HG03575 (cell line): ENCODE results near the gene FAM234B.
"Not testable (repeated sequence)": the region's sequence is repeated elsewhere in the genome, so short reads cannot be mapped to it uniquely, and the experiment has no call there.

Source experiments
- ATAC-seq: cut with Tn5 transposase; IDR thresholded peaks from one replicate; pipeline ENCODE4 v1.9.1; 2021; ENCODE audit not compliant: unreplicated experiment, insufficient number of reproducible peaks, low FRiP score; ENCODE audit errors: extremely low read depth

FAM234B gene

DNA sequence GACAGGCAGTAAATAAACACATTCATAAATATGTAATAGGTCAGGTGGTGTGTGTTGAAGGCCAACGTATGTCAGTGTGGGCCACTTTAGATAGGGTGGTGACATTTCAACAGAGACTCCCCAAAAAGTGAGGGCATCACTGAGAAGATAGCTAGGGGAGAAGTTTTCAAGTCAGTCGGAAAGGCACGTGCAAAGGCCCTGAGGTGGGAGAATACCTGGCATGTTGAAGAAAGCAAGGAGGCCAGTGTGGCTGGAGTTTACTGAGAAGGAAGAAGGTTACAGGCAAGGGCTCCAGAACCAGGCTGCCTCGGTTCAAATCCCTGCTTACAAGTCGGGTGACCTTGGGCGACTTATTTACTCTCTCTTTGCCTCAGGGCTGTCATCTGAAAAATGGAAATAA is 33.1 kb upstream of the FAM234B start:
- no peak for ATAC-seq

DNA sequence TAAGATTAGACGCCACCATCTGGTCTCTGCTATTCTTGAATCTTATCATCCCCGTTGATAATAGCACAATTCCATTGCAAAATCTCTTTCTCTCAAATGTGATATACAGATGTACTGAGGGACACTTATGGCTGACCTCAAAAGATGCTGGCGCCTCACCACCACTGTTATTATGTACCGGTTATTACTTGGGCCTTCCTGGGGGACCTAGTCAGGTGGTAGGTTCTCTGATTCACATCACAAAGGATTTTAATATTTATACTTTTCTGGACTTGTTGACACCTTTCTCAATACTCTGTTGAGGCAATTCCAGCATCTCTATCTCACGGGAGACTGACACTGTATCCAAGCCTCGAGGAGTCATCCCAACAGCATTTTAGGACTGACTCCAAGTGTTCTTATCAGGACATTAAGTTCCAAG is 21.3 kb upstream of the FAM234B start:
- no peak for ATAC-seq

DNA sequence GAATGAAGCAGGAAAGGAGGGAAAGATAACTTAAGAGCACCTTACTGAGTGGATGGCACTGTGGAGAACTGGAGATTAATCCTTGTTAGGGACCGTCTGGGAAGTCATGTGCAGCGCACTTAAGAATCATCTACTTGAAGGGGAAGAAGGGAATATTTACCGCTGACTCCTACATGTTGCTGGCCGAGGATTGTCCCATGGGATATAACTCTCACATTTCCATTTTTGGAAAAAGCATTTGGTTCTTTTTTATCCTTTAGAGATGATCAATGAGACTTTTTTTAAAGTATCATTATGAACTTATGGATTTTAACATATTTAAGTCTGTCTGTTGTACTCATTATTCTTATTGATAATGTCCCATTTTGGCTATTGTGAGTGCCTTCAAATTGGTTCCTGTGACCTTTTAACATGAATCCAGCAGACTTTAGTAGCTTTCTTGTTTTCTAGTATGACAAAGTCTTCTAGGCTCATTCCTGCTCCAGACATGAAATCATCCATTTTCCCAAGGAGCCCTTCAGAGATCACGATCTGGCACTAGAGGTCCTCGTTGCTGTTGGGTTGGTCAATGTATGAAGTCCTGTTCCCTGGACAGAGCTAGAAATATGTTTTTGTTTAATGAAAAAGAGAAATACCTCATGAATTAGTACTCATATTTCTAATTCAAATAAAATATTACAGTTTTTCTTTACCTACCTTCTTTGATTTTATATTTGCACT is 20.2 kb upstream of the FAM234B start:
- ATAC-seq = no peak

DNA sequence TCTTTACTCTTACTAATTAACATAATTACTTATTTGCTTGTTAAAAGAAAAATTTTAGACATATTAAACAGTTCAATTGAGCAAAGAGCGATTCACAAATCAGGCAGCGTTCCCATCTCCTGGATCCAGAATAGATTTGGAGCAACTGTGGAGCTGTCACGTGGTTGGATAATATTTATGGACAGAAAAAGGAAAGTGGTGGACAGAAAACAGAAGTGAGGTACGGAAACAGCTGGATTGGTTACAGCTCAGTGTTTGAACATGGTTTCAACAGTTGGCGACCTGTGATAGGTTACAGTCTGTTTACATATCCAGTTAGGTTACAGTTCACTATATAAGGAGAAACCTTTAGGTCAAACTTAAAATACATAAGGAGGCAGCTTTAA is 19.7 kb upstream of the FAM234B start:
- ATAC-seq = no peak

DNA sequence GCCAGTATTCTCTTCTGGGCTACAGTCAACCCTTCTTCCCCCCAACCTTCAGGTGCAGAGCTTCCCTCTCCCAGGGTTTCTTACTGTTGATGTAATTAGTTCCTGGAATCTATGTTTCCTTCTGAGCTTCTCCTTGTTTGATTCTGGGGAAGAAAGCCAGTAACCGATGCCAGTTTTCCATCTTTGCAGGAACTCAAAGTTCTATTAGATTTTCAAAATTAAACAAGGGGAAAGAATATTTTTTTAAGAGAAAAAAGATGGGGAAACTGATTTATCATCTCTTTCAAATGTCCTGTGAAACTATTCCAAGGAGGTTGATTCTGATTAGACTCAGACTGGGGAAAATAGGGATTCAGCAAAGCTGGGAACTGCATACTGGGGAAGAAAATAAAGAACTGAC is 17.9 kb upstream of the FAM234B start:
- no peak for ATAC-seq

DNA sequence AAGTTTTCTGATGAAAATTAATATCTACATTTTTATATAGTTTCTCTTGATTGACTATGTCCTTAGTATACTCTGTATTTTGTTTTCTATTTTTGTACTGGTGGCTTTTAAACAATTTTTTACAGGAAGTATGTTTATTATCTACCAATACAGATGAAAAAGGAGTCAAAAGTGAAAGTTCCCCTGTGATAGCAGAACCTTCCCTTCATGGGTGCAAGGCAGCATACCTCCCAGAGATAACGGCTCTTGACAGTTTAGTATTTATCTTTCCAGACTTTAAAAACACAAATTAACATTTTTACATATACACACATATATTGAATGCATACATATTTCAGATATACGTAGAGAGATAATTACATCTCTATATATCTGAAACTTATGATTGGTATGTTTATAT is 17.1 kb upstream of the FAM234B start:
- ATAC-seq = no peak

DNA sequence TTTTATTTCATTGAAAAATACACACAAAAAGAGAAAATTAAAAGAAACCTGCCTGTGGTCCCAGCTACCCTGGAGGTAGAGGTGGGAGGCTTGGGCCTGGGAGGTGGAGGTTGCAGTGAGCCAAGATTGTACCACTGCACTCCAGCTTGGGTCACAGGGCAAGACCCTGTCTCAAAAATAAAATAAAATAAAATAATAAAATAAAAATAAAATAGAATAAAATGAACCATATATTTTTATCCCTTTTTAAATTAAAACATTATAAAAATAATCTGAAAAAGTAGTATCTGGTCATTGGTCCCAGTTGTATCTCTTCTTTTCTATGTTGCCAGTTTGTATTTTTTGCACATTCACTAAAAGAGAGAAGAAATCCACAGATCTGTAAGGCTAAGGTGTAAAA is 16.7 kb upstream of the FAM234B start:
- no peak for ATAC-seq

DNA sequence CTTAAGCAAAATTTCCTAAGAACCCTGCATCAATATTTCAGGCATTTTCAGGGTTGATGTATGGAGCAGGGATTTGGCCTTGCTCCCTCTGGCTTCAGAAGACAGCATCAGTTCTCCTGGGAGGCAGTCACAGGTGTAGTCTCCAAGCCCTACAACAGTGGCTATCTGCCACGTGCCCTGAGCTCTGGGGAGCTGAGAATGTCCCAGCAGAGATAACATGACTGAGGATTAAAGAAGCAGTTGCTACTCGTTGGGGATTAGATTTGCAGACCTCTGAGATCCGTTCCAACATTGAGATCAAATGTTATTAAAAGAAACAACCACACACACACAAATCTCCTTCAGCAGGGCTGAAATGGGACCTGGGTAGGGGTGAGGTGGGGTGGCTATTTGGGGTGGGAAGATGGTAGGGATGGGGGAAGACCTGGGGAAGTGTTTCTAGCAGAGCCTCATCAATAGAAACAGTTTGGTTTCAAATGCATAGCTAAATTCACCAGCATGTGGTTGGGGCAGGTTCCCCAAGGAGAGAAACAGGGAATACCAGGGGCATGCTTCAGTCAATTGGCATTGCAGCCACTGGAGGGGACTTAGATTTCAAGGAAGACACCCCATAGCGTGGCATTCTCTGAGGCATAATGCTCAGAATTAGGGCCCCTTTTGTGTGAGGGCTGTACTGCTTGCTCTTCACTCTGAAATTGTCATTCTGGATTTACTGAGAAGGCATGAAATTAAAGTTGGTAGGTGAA is 15.2 kb upstream of the FAM234B start:
- ATAC-seq = no peak

DNA sequence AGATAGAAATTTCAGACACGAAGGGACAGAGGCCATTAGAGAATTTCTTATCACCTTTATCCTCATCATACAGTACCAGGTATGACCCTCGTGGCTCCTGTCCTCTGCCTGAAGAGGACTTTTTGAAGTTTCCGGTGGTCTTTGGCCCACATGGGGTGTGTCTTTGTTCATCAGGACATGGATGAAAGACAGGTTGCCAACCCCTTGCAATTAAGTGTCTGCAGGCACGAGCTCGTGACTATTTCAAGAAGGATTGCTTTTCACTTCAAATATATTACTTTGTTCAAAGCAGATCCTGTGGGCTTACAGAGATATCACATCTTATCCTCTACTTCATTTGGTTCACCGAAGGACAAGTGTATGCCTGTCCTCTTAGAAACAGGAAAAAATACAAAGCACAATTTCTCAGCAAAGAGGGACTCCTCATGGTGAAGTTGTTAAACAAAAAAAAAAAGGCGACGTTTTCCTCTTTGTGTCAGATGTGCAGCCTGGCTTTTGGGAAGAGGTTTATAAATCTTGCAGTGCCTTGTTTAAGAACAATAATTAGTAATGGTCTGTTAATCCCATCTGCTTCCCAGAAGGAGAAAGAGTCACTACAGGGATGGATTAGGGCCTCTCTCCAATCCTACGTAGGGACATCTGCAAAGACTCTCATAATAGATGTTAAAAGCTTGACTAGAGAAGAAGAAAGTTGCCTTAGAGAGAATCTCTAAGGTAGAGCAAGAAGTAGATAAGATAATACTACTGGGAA is 13.5 kb upstream of the FAM234B start:
- no peak for ATAC-seq

DNA sequence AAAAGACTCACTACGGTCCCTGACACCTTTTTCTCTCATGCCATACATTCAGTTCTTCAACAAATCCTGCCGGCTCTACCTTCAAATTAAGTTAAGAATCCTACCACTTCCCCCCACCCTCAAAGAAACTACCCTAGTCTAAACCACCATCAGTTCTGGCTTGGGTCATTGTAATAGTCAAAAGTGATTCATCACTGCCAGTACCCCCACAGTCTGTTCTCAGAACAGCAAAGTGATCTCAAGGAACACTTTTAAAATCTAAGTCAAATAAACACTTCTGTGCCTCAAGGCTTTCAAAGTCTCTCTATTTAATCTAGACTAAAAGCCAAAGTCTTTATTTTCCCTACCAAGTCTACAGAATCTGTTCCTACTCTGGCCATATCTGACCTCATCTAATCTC is 12.0 kb upstream of the FAM234B start:
- ATAC-seq = no peak

DNA sequence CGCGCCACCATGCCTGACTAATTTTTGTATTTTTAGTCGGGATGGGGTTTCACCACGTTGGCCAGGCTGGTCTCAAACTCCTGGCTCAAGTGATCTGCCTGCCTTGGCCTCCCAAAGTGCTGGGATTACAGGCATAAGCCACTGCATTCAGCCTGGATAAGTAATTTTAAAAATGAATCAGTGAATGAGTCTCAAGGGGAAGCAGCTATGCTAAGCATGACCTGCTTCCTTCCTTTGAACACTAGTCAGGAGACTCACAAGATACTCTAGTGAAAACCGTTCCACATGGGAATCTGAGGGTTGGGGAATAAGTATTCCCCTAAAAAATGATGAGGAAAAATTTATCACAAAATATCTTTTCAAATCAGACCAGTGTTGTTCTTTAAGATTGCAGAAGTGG is 10.7 kb upstream of the FAM234B start:
- ATAC-seq = no peak

DNA sequence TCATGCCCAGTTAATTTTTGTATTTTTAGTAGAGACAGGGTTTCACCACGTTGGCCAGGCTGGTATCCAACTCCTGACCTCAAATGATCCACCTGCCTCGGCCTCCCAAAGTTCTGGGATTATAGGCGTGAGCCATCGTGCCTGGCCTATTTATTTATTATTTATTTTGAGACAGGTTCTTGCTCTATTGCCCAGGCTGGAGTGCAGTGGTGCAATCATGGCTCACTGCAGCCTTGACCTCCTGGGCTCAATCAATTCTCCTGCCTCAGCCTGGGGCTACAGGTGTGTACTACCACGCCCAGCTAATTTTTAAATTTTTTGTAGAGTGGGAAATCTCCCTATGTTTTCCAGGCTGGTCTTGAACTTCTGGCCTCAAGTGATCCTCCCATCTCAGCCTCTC is 8.8 kb upstream of the FAM234B start:
- ATAC-seq = not testable (repeated sequence)

DNA sequence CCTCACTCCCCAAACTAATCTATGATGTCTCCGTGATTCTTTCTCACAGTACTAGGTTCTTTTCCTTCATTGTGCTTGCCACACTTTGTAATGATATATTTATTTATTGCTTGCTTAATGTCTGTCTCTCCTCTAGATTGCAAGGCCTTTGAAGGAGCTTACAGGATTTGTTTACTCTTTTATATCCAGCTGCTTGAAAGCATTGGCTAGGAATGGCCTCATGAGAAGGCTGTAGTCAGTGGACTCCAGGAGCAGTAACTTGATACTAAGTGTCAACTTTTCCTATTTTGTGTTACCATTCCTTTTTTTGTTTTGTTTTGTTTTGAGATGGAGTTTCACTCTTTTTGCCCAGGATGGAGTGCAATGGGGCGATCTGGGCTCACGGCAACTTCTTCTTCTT is 7.3 kb upstream of the FAM234B start:
- no peak for ATAC-seq

DNA sequence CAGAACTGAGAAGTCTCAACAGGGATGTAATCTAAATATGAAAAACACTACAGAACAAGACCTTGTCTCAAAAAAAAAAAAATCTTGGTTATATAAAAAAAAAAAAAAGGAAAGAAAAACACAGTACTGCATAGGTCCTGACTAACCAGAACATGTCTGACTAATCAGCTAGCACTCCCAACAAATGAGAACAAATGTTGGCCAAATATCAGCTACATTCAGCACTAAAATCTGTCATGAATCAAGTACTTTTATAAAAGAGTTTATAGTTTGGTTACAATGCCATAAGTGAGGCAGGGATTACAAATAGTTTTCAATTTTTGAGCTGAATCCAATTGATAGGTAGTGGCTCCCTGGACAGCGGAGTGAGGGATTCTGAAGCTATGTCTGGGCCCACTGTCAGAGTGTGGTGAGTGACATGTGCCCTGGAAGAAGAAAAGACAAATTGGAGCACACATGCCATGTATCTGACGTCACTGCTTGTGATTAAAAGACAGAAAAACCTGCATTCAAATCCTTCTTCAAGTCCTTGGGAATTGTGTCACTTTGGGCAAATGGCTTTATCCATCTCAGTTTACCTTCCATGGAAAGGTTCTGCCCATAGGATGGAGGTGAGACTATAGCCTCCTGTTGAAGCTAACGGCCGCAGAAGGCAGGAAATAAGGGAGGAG is 5.6 kb upstream of the FAM234B start:
- no peak for ATAC-seq

DNA sequence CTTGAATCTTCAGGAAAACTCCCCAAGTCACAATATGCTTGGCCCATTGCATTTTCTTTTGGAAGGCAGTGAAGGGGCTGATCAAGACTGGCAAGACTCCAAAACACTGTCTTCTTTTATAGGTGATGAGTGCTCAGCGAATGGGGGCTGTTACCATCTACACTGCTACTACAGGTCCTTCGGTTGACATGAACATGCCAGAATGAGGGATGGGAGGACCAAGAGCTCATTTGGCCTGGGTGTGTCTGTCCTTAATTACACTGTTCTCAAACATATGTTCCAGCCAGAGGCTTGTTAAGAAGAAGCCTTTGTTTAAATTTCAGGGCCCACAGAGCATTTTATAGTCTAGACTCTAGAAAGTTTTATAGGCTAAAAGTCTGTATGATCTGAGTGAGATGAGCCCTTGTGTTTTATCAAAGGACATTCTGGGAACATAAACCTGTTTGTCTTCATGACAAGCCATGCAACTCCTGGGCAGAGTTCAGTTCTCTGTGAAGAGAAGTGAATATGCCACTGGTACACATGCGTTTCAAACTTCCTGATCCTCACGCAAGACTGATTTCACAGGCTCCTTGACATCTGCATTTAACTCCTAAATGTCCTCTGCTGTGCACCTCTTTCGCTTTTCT is 4.7 kb upstream of the FAM234B start:
- ATAC-seq = no peak

DNA sequence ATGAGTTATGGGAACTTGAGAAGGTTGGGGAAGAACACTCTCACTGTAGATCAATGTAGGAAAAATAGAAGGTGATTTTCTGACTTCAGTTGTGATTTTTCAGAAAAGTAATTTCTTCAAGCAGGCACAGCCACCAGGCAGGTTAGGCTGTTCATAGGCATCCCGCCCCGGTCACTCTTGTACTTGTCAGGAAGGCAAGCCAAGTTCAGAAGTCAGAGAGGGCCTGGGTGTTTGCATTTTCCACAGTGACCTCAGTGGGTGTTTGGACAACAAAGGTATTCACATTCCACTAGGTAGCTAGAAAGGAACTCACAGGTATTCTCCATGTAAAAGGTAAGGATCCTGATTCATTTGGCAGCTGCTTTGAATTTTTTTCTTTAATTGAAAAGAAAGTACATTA is 3.0 kb upstream of the FAM234B start:
- ATAC-seq = no peak

DNA sequence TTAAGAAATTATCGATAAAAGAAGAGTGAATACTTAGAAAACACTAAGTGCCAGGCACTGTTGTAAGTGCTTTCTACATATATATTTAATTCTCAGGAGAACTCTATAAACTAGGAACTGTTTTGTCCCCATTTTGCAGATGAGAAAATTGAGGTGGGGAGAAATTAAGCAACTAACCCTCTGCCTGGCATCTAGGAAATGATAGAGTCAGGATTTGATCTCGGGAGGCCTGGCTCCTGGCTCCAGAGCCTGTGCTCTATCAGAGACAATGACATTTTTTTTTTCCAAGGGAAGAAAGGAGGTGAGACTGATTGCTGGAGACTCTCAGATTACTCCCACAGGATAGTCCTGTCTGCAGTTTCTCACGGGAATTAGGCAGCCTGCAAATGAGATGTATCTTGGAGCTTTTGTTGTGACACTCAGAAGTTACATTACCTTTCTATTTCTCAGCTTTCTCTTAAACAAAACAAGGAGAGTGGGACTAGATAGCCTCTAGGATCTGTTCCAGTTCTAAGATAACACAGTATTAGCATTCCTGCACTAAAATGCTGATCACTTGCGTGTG is 1.4 kb upstream of the FAM234B start:
- no peak for ATAC-seq

DNA sequence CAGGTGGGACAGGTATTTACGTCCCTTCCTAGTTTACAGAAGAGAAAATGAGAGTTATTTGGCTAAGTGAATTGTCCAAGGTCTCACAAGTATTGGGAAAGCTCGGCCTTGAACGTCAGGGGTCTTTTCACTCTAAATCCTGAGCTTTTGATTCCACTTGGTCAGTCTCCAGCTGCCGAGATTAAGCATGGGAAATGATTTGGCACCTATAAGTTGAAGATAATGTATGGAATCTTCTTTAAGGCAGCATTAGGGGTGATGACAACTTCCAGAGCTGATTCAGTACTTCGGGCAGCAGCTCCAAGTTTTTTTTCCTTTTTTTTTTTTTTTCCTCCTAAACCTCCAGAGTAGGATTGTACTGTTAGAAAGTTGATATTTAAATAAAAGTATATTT is 722 bp downstream of the FAM234B start:
- ATAC-seq = no peak

DNA sequence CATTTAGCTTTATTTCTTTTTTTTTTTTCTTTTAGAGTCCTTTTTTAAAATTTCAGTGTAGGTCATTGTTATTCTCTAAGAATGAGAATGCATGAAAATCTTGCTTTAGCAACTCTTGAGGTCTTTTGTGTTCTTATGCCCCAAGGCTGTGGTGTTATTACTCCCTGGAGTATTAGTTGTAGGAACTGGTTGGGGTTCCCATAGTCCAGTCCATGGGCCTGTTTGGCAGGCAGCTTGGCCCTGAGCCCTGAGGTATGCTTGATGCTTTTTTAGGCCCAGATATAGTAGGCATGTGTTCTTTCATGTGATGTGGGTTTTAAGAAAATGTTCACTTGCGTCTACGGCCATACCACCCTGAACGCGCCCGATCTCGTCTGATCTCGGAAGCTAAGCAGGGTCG is 1.6 kb downstream of the FAM234B start:
- no peak for ATAC-seq
